GM19099 (cell line): Measurements from ENCODE around the gene WDR1.

Source experiments
- POLR2A ChIP-seq: IDR thresholded peaks from 3 replicates; pipeline ENCODE4 v1.6.1; 2011; ENCODE audit warnings: low read depth; ENCODE audit not compliant: insufficient read length; ENCODE audit errors: extremely low read depth

The WDR1 gene

DNA sequence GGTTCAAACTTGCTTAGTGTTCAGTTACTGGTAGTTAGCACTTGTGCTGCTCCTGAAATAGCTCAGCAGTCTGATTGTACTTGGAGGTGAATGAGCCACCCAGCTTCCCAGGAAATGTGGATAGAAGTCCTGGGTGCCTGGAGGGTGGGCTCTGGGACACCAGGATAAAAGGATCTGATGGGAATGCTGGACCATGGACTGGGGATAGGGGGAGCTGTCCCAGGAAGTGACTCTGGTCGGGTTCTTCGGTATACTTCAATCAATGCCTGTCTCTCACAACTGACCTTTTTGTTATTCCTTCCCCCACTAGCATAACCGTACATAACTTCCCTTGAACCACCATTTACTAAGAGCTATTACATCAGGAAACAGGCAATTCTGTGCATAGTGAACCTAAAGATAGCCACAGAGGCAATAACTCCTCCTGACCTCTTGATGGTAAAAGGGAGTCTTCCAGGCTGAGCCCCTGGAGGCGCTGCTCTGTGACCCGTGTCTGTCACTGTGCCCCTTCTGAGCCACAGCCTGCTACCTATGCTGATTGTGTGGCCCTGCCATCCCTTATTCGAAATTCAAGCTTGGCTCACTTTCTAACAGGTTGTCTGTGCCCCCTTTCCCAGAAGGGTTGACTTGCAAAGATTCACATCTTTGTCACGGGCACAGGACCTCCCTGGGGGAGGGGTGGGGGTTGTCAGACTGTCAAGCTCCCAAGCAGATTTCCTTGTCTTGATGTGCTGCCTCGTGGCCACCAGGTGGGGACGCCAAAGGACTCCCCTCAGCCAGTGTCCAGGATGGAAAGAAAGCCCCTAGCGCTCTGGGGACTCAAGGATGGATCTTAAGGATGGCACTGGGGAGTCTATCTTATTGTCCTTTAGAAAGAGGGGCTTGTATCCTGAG lies 24.5 kb upstream of the WDR1 start:
- TF ChIP-seq POLR2A: no peak

GRCh38 chr4:10139518-10139917 lies 22.9 kb upstream of the WDR1 start:
- TF ChIP-seq POLR2A: no peak

GRCh38 chr4:10135260-10135659 lies 18.7 kb upstream of the WDR1 start:
- no peak for TF ChIP-seq POLR2A

GRCh38 chr4:10134141-10134540 lies 17.5 kb upstream of the WDR1 start:
- no peak for TF ChIP-seq POLR2A

- no peak for TF ChIP-seq POLR2A
Measured at GRCh38 chr4:10131202-10131601, 14.6 kb upstream of the WDR1 start.

- TF ChIP-seq POLR2A: no peak
Measured at GRCh38 chr4:10130178-10130888, 13.7 kb upstream of the WDR1 start.

DNA sequence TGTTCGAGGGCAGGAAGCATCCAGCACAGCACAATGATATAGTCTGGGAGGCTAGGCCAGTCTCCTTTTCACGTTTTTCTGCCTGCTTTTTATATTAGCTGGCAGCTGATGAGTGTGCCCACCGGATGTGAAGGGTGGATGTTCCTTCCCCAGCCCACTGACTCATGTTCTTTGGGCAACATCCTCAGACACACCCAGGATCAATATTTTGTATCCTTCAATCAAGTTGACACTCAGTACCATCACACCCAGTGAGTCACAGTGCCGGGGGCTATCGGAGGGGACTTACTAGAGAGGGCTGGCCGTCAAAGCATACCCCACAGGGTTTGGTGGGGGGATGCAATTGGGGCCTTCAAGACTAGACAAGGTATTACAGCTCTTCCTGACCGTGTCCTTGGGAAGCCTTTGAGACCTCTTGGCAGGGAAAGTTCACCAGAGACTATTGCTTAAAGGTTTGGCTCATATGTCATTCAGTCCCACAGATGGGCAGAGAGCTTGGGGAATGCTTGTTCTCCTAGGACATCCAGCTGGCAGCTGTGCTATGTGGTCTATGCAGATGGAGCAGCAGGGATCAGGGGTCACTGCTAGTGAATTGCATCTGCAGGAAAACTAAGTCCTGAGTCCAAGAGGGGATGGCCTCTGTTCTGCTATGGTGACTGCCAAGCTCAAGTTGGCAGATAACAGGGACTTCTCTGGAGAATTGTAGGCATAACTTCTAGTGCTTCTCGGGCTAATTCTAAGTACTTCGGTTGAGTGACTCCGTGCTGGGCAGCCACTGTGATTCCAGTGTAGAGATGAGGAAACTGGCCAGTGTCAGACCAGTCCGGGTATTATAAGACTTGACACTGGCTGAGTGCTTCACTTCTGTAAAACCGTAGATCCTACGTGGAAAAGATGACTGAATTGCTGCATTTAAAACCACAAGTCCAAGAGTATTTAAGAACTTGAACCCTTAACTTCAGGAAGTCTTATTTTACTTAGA lies 12.9 kb upstream of the WDR1 start:
- TF ChIP-seq POLR2A: no peak

DNA sequence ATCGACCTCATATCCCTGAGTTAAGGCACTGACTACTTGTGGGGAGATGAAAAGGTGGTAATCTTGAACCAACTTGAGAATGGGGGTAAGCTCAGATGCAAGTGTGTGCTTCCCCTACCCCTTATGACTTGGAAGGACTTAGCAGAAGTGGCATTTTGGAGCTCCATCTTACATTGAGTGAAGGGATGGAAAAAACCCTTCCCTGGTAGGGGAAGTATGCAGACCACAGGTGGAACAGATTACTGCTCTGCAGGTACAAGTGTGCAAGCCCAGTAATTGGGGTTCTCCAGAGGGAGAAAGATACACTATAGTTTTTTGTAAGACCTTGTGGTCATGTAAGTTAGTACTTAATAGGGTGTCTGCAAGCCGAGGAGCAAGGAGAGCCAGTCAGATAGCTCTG lies 12.2 kb upstream of the WDR1 start:
- TF ChIP-seq POLR2A: no peak

GRCh38 chr4:10124167-10124930 lies 7.8 kb upstream of the WDR1 start:
- TF ChIP-seq POLR2A: no peak

GRCh38 chr4:10123227-10124101 lies 6.9 kb upstream of the WDR1 start:
- TF ChIP-seq POLR2A: no peak

- no peak for TF ChIP-seq POLR2A
Measured at GRCh38 chr4:10122236-10122932, 5.8 kb upstream of the WDR1 start.

DNA sequence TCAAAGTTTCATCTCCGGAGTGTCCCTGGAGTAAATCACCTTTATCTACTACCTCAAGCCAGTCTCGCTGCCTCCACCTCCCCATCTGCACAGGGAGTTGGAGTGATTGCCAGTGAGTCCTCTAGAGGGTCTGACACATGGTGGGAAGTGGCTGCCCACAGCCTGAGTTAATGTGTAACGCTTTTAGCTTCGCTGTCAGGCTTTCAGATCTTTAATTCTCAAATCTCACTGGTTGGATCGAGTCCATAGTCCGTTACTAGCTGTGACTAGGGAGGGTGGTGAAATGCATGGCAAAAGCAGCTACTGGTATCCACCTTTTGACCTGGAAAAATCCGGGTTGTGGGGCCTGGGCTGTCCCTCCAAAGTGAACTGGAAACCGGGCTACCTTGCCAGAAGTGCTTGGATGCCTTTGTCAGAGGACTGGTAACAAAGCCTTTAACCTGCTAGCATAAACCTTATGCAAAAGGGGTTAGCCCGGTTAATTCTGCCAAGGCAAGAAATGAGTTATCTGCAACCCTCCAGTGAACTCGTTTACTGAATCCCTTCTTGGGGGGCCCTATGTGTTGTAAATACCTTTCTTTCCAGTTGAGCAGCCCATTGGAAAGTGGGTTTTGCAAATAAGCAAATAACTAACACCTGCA lies 5.1 kb upstream of the WDR1 start:
- TF ChIP-seq POLR2A: no peak

GRCh38 chr4:10120943-10121567 lies 4.5 kb upstream of the WDR1 start:
- no peak for TF ChIP-seq POLR2A
